Esophagus muscularis mucosa (tissue), 3 donors: ENCODE measurements around the gene CLC.

Experiments
- CTCF ChIP-seq, 3 experiments: fragments of 200-600 bp in 2 of 3; fragments of 450-650 bp in 1 of 3; sonication (generic) in 2 of 3; IDR thresholded peaks; one replicate each; pipeline ENCODE4 v1.5.1; 2017 to 2019; ENCODE audit warnings: antibody characterized with exemption in 3 of 3, mild to moderate bottlenecking in 2 of 3, moderate library complexity in 1 of 3
- POLR2A ChIP-seq: fragments of 450-650 bp; IDR thresholded peaks from one replicate; pipeline ENCODE4 v1.6.1; 2017; ENCODE audit warnings: antibody characterized with exemption, moderate library complexity, mild to moderate bottlenecking, low read depth

- TF ChIP-seq POLR2A (no peak), CTCF (IDR thresholded peaks at IDR 0.05) (no peak)
These were observed 21.8 kb upstream of the CLC start for GRCh38 chr19:39759457-39760184.
